Measurements from ENCODE around the gene EPHB6. TPM values are rescaled to one million over a fixed set of nuclear protein-coding genes. Genes with fewer than 3 reads are reported as not detected.
A peak's percentile ranks its signal among the peaks of the same experiment; 100 is the strongest.

EPHB6 gene
- total RNA-seq, 2 experiments from 2014 or later: 0.41 to 0.57 TPM

- Histone ChIP-seq H3K9me2 (ENCODE audit: insufficient read depth, low read length) (no peaks in the 10 kb centered on the region), H3K36me3 (ENCODE audit: insufficient read depth, low read length) (no peaks in the 10 kb centered on the region), H3K79me2 (ENCODE audit: insufficient read depth, low read depth, low read length) (no peaks in the 10 kb centered on the region), H3K4me3 (ENCODE audit: low read depth, low read length, poor library complexity, severe bottlenecking) (no peak overlapping the region), H3K27ac (ENCODE audit: low read depth, low read length, poor library complexity, severe bottlenecking) (no peak overlapping the region), H4K20me1 (ENCODE audit: insufficient read depth, low read length) (no peaks in the 10 kb centered on the region), H2AFZ (ENCODE audit: low read length) (no peak overlapping the region), H3K4me1 (ENCODE audit: insufficient read depth, low read length, poor library complexity, severe bottlenecking) (peaks cover 6% of the 10 kb centered on the region), H3K9me3 (ENCODE audit: low read length) (no peaks in the 10 kb centered on the region), H3K4me2 (ENCODE audit: low read length) (no peak overlapping the region)
- ChIA-PET CTCF (ENCODE audit: unreplicated experiment) (interaction anchor here (0.6 kb wide), 1 partner anchor 1558 kb away, joined by 3 read pairs; no protein-coding TSS in a partner anchor), POLR2A (interaction anchor here (1.3 kb wide), 1 partner anchor 30 kb away, joined by 5 read pairs; no protein-coding TSS in a partner anchor)
- TF ChIP-seq EZH2phosphoT487 (IDR thresholded peaks at IDR 0.05; ENCODE audit: borderline replicate concordance, low read depth, low read length): no peak
- TF ChIP-seq CTCF (conservative IDR thresholded peaks at IDR 0.05; ENCODE audit: low read length): no peak
- BruUV-seq (replicated peaks): no TSS peak
- intact Hi-C loops (cut with micrococcal nuclease; ENCODE audit: unreplicated experiment): loop anchor here (5.0 kb wide), 1 partner anchor 220 kb away; no protein-coding TSS in a partner anchor
- DNase-seq (ENCODE audit: low spot score): no peak
Measured at GRCh38 chr7:142851919-142852318, 3.0 kb upstream of the EPHB6 start.

GRCh38 chr7:142853739-142854371, 1.0 kb upstream of the EPHB6 start:
- ChIA-PET POLR2A (no interaction called here), CTCF (ENCODE audit: unreplicated experiment) (interaction anchor here (0.6 to 1.5 kb wide), 2 partner anchors 28 to 149 kb away, joined by 3 to 4 read pairs; no protein-coding TSS in a partner anchor)
- TF ChIP-seq CTCF (conservative IDR thresholded peaks at IDR 0.05; ENCODE audit: low read length) (peak; percentile 90), EZH2phosphoT487 (IDR thresholded peaks at IDR 0.05; ENCODE audit: borderline replicate concordance, low read depth, low read length) (no peak)
- no peaks in the 10 kb centered on the region for H3K9me2 ChIP-seq (ENCODE audit: insufficient read depth, low read length)
- H3K79me2 ChIP-seq (ENCODE audit: insufficient read depth, low read depth, low read length): no peaks in the 10 kb centered on the region
- peak overlapping the region; percentile 73 for H3K4me3 ChIP-seq (ENCODE audit: low read depth, low read length, poor library complexity, severe bottlenecking)
- no peaks in the 10 kb centered on the region for H4K20me1 ChIP-seq (ENCODE audit: insufficient read depth, low read length)
- intact Hi-C loops (cut with micrococcal nuclease; ENCODE audit: unreplicated experiment): loop anchor here (1.0 to 5.0 kb wide), 3 partner anchors 149 to 361 kb away; no protein-coding TSS in a partner anchor
- H3K9me3 ChIP-seq (ENCODE audit: low read length): no peaks in the 10 kb centered on the region
- H3K36me3 ChIP-seq (ENCODE audit: insufficient read depth, low read length): no peaks in the 10 kb centered on the region
- H3K4me1 ChIP-seq (ENCODE audit: insufficient read depth, low read length, poor library complexity, severe bottlenecking): peaks cover 6% of the 10 kb centered on the region
- BruUV-seq (replicated peaks): no TSS peak
- DNase-seq (ENCODE audit: low spot score): peak; percentile 80
- H3K27ac ChIP-seq (ENCODE audit: low read depth, low read length, poor library complexity, severe bottlenecking): no peak overlapping the region
- peak overlapping the region; percentile 99 for H3K4me2 ChIP-seq (ENCODE audit: low read length)
- H2AFZ ChIP-seq (ENCODE audit: low read length): peak overlapping the region; percentile 92

Data from OCI-LY7 (cell line).